HepG2 (cell line): ENCODE measurements around the gene ANKRD35. TPM values are rescaled to one million over a fixed set of nuclear protein-coding genes. Genes with fewer than 3 reads are reported as not detected.
A peak's percentile ranks its signal among the peaks of the same experiment; 100 is the strongest.

ENCODE experiments used
- CBX1 ChIP-seq: IDR thresholded peaks from one replicate; pipeline ENCODE4 v1.6.1; 2016; ENCODE audit warnings: antibody characterized with exemption, low read depth
- CHD4 ChIP-seq: fragments of 200-600 bp; sonication (generic); IDR thresholded peaks from 2 replicates; pipeline ENCODE4 v1.7.0; 2017; ENCODE audit warnings: mild to moderate bottlenecking, low read length, borderline replicate concordance
- FOSL2 ChIP-seq: sonication (generic); formaldehyde crosslinking; IDR thresholded peaks from 2 replicates; pipeline ENCODE4 v1.4.0; 2020; ENCODE audit warnings: missing genetic modification reagents
- HES4 ChIP-seq: sonication (generic); formaldehyde crosslinking; IDR thresholded peaks from 2 replicates; pipeline ENCODE4 v1.9.0; 2021; ENCODE audit warnings: mild to moderate bottlenecking, missing genetic modification reagents, borderline replicate concordance
- HIVEP1 ChIP-seq: sonication (generic); formaldehyde crosslinking; IDR thresholded peaks from 2 replicates; pipeline ENCODE4 v1.4.0; 2020; ENCODE audit warnings: mild to moderate bottlenecking, missing genetic modification reagents
- MIER2 ChIP-seq: IDR thresholded peaks from 2 replicates; pipeline ENCODE4 v1.6.1; 2016; ENCODE audit warnings: missing biosample characterization, missing genetic modification reagents
- MZF1 ChIP-seq: sonication (generic); formaldehyde crosslinking; IDR thresholded peaks from 2 replicates; pipeline ENCODE4 v1.8.1; 2023; ENCODE audit warnings: mild to moderate bottlenecking, missing genetic modification reagents, borderline replicate concordance
- PITX1 ChIP-seq: sonication (generic); formaldehyde crosslinking; IDR thresholded peaks from 2 replicates; pipeline ENCODE4 v1.5.1; 2020; ENCODE audit warnings: mild to moderate bottlenecking, missing genetic modification reagents
- SAFB2 ChIP-seq: sonication (generic); formaldehyde crosslinking; IDR thresholded peaks from 2 replicates; pipeline ENCODE4 v1.5.1; 2020; ENCODE audit warnings: missing genetic modification reagents, low read depth, mild to moderate bottlenecking, borderline replicate concordance
- SP5 ChIP-seq: IDR thresholded peaks from 2 replicates; pipeline ENCODE4 v1.6.1; 2016; ENCODE audit warnings: low read depth, borderline replicate concordance
- ZFP1 ChIP-seq: IDR thresholded peaks from 2 replicates; pipeline ENCODE4 v1.6.1; 2016
- ZFY ChIP-seq: sonication (generic); formaldehyde crosslinking; IDR thresholded peaks from 2 replicates; pipeline ENCODE4 v1.4.0; 2020; ENCODE audit warnings: missing genetic modification reagents
- ZNF543 ChIP-seq: sonication (generic); formaldehyde crosslinking; IDR thresholded peaks from 2 replicates; pipeline ENCODE4 v1.4.0; 2020; ENCODE audit warnings: mild to moderate bottlenecking, missing genetic modification reagents
- ZNF547 ChIP-seq: sonication (generic); formaldehyde crosslinking; IDR thresholded peaks from 2 replicates; pipeline ENCODE4 v1.5.1; 2020; ENCODE audit warnings: mild to moderate bottlenecking, missing genetic modification reagents
- ZNF652 ChIP-seq: IDR thresholded peaks from 2 replicates; pipeline ENCODE4 v1.6.1; 2016; ENCODE audit warnings: low read depth, borderline replicate concordance
- ZNF788 ChIP-seq: sonication (generic); formaldehyde crosslinking; IDR thresholded peaks from 2 replicates; pipeline ENCODE4 v1.5.0; 2020; ENCODE audit warnings: mild to moderate bottlenecking, missing genetic modification reagents, borderline replicate concordance
- polyA plus RNA-seq, 8 experiments: library from polyadenylated mRNA; depleted of rRNA in 3 of 8; stranded (reverse) in 7 of 8; unstranded in 1 of 8; fragments of >200 nt; fragmentation: Illumina TruSeq in 4 of 8; extraction: Trizol in 4 of 8; gene quantifications; 2 replicates each; pipeline versions ENCODE4 v1.2.1 to v1.2.3, GENCODE V29; 2011 to 2016; ENCODE audit warnings: low read depth in 4 of 8, missing spikeins in 1 of 8, mixed read lengths in 1 of 8; ENCODE audit not compliant: insufficient read depth in 1 of 8
- total RNA-seq, 5 experiments: library from RNA; depleted of rRNA; stranded (reverse); fragments of >200 nt; fragmentation: Illumina TruSeq; extraction: Trizol; gene quantifications; 2 replicates each; pipeline ENCODE4 v1.2.3, GENCODE V29; 2016; ENCODE audit warnings: low read depth in 1 of 5
- TF ChIP-seq, protein P1 (sequence below): fragments of 450-650 bp; IDR thresholded peaks from 2 replicates; pipeline ENCODE4 v1.6.1; 2016
- TF ChIP-seq, protein P2 (sequence below): sonication (generic); formaldehyde crosslinking; IDR thresholded peaks from 2 replicates; pipeline ENCODE4 v1.4.0; 2020; ENCODE audit warnings: mild to moderate bottlenecking, missing genetic modification reagents
- TF ChIP-seq, protein P3 (sequence below): sonication (generic); formaldehyde crosslinking; IDR thresholded peaks from 2 replicates; pipeline ENCODE4 v1.8.1; 2023; ENCODE audit warnings: mild to moderate bottlenecking, missing genetic modification reagents
- TF ChIP-seq, protein P4 (sequence below), 2 experiments: sonication (generic) in 1 of 2; formaldehyde crosslinking in 1 of 2; IDR thresholded peaks; 2 replicates each; pipeline versions ENCODE4 v1.5.1 to v1.6.1; 2011 to 2020; ENCODE audit warnings: borderline replicate concordance in 1 of 2, low read depth in 1 of 2, low read length in 1 of 2, mild to moderate bottlenecking in 1 of 2, missing genetic modification reagents in 1 of 2, moderate library complexity in 1 of 2
- TF ChIP-seq, protein P5 (sequence below): sonication (generic); formaldehyde crosslinking; IDR thresholded peaks from 2 replicates; pipeline ENCODE4 v1.4.0; 2020; ENCODE audit warnings: missing genetic modification reagents

Gene ANKRD35
- total and polyA plus RNA-seq, 2 of the 13 experiments (the other 11 are each of a cell fraction or from before 2014, with no cell fraction given): 0.02 TPM; not detected in 1

DNA sequence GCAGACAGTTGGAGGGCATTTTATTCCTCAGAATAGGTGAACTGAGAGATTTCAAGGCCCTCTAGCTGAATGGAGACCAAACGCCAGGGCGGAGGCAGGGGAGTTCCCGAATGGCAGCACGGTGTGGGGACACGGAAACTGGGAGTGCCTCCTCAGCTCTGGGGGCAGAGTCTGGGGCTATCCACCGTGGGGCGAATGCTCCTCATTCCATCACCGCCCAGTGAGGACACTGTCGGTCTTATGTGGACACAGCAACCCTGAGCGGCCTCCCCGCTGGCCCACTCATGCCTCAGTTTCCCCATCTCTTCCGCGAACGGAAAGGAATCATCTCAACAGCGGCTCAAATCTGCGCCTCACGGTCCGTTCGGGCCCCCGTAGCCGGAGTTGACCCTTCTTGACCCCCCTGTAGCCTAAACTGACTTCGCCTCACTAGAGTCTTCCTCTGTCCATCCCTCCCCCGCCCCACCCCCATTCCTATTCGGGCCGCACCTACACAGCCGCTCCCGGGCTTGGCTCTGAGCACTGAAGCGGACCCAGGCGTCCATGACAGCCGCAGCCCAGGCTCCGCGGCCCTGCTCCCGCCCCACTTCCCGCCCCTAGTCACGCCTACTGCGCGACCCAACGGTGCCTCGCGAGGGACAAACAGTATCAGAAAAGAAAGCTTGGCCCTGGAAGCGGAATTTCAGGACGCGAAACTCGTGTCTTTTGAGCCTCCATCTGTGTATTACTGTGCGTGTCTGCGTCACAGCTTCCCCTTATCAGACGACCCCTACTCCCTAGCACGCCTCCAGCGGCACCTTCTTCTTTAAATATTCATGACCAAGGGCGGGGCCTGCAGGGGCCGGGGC lies 32.7 kb upstream of the ANKRD35 start, which contains the start of gene PEX11B (continued):
- TF ChIP-seq ZNF788 (CRISPR knock-in tag): peak; percentile 14; the same call in 1 of the 2 replicates
- no peak for TF ChIP-seq HES4
- no peak for TF ChIP-seq ZFP1 (CRISPR knock-in tag)
- TF ChIP-seq HIVEP1: no peak
- peak; percentile 57 for TF ChIP-seq ZFY (CRISPR knock-in tag)
- 0 out of 2 replicates have a peak, but pooled peaks have one; percentile 60 for TF ChIP-seq SAFB2 (CRISPR knock-in tag)
- no peak for TF ChIP-seq ZNF652 (CRISPR knock-in tag)
- TF ChIP-seq, protein P1, sequence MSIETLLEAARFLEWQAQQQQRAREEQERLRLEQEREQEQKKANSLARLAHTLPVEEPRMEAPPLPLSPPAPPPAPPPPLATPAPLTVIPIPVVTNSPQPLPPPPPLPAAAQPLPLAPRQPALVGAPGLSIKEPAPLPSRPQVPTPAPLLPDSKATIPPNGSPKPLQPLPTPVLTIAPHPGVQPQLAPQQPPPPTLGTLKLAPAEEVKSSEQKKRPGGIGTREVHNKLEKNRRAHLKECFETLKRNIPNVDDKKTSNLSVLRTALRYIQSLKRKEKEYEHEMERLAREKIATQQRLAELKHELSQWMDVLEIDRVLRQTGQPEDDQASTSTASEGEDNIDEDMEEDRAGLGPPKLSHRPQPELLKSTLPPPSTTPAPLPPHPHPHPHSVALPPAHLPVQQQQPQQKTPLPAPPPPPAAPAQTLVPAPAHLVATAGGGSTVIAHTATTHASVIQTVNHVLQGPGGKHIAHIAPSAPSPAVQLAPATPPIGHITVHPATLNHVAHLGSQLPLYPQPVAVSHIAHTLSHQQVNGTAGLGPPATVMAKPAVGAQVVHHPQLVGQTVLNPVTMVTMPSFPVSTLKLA: no peak
- 0 out of 2 replicates have a peak, but pooled peaks have one; percentile 15 for TF ChIP-seq MZF1
- TF ChIP-seq, protein P2, sequence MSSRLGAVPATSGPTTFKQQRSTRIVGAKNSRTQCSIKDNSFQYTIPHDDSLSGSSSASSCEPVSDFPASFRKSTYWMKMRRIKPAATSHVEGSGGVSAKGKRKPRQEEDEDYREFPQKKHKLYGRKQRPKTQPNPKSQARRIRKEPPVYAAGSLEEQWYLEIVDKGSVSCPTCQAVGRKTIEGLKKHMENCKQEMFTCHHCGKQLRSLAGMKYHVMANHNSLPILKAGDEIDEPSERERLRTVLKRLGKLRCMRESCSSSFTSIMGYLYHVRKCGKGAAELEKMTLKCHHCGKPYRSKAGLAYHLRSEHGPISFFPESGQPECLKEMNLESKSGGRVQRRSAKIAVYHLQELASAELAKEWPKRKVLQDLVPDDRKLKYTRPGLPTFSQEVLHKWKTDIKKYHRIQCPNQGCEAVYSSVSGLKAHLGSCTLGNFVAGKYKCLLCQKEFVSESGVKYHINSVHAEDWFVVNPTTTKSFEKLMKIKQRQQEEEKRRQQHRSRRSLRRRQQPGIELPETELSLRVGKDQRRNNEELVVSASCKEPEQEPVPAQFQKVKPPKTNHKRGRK (CRISPR knock-in tag): no peak
- peak; percentile 23; the same call in 1 of the 2 replicates for TF ChIP-seq FOSL2
- TF ChIP-seq, protein P3, sequence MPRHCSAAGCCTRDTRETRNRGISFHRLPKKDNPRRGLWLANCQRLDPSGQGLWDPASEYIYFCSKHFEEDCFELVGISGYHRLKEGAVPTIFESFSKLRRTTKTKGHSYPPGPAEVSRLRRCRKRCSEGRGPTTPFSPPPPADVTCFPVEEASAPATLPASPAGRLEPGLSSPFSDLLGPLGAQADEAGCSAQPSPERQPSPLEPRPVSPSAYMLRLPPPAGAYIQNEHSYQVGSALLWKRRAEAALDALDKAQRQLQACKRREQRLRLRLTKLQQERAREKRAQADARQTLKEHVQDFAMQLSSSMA (CRISPR knock-in tag): no peak
- TF ChIP-seq, protein P4, sequence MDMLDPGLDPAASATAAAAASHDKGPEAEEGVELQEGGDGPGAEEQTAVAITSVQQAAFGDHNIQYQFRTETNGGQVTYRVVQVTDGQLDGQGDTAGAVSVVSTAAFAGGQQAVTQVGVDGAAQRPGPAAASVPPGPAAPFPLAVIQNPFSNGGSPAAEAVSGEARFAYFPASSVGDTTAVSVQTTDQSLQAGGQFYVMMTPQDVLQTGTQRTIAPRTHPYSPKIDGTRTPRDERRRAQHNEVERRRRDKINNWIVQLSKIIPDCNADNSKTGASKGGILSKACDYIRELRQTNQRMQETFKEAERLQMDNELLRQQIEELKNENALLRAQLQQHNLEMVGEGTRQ (IDR thresholded peaks at IDR 0.05; ENCODE audit: low read depth, low read length): no peak
- TF ChIP-seq, protein P4 (CRISPR knock-in tag; IDR thresholded peaks at IDR 0.05; ENCODE audit: borderline replicate concordance): no peak
- peak; percentile 39; the same call in 1 of the 2 replicates for TF ChIP-seq SP5 (CRISPR knock-in tag)
- TF ChIP-seq PITX1 (CRISPR knock-in tag): no peak; the same call in 1 of the 2 replicates
- TF ChIP-seq MIER2 (CRISPR knock-in tag): no peak
- TF ChIP-seq CBX1: peak; percentile 37
- TF ChIP-seq, protein P5, sequence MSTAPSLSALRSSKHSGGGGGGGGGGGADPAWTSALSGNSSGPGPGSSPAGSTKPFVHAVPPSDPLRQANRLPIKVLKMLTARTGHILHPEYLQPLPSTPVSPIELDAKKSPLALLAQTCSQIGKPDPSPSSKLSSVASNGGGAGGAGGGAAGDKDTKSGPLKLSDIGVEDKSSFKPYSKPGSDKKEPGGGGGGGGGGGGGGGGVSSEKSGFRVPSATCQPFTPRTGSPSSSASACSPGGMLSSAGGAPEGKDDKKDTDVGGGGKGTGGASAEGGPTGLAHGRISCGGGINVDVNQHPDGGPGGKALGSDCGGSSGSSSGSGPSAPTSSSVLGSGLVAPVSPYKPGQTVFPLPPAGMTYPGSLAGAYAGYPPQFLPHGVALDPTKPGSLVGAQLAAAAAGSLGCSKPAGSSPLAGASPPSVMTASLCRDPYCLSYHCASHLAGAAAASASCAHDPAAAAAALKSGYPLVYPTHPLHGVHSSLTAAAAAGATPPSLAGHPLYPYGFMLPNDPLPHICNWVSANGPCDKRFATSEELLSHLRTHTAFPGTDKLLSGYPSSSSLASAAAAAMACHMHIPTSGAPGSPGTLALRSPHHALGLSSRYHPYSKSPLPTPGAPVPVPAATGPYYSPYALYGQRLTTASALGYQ (CRISPR knock-in tag): peak; percentile 59; the same call in 1 of the 2 replicates
- TF ChIP-seq CHD4: no peak
- peak; percentile 69; the same call in 1 of the 2 replicates for TF ChIP-seq ZNF547
- no peak; the same call in 1 of the 2 replicates for TF ChIP-seq ZNF543 (CRISPR knock-in tag)
